Epithelial cell of proximal tubule (primary cell): ENCODE results near the gene PEX11A. TPM values are rescaled to one million over a fixed set of nuclear protein-coding genes. Genes with fewer than 3 reads are reported as not detected.

Source experiments
- DNase-seq: peaks from one replicate; pipeline ENCODE4 v3.0.0-alpha.2; 2011; ENCODE audit warnings: low read depth
- H3K4me3 ChIP-seq: 2 replicates; pipeline ENCODE4 v1.5.1; 2011; ENCODE audit warnings: low read depth, mild to moderate bottlenecking, low read length
- CTCF ChIP-seq: conservative IDR thresholded peaks from 2 replicates; pipeline ENCODE4 v1.5.1; 2012; ENCODE audit warnings: low read depth, mild to moderate bottlenecking, low read length
- total RNA-seq: library from RNA; depleted of rRNA; stranded (reverse); fragments of >200 nt; gene quantifications from 2 replicates; pipeline ENCODE4 v1.2.3, GENCODE V29; 2015

PEX11A gene
- total RNA-seq, 1 donor from 2014 or later = 4.5 TPM

GRCh38 chr15:89679212-89679611, 11.3 kb downstream of the PEX11A start, which contains the start of gene PLIN1:
PLIN1 (minus strand) TSS chr15:89679367; CDS start chr15:89677489, 1,878 bp downstream.
- no peak for TF ChIP-seq CTCF
- DNase-seq = no peak
- H3K4me3 ChIP-seq = no peak within 1 kb of the TSS

GRCh38 chr15:89677381-89677780, 13.2 kb downstream of the PEX11A start:
- no peak for TF ChIP-seq CTCF
- H3K4me3 ChIP-seq = no peak overlapping the region
- DNase-seq = no peak

- H3K4me3 ChIP-seq = no peak overlapping the region
- TF ChIP-seq CTCF = no peak
Measured at GRCh38 chr15:89675606-89676005, 14.9 kb downstream of the PEX11A start.

GRCh38 chr15:89674526-89674925, 16.0 kb downstream of the PEX11A start:
- H3K4me3 ChIP-seq = no peak overlapping the region
- DNase-seq = no peak
- no peak for TF ChIP-seq CTCF

More at GRCh38 chr15:89675606-89676005, 14.9 kb downstream of the PEX11A start:
- no peak for DNase-seq

- no peak for DNase-seq
- peak; percentile 46 for TF ChIP-seq CTCF
- no peak overlapping the region for H3K4me3 ChIP-seq
Measured at GRCh38 chr15:89673165-89673512, 17.4 kb downstream of the PEX11A start.

GRCh38 chr15:89672221-89673164, 18.1 kb downstream of the PEX11A start:
- TF ChIP-seq CTCF = no peak
- no peak for DNase-seq

More at GRCh38 chr15:89672221-89673164, 18.1 kb downstream of the PEX11A start:
- H3K4me3 ChIP-seq = no peak overlapping the region
